ENCODE results near the gene SH3BGRL3. TPM values are rescaled to one million over a fixed set of nuclear protein-coding genes. Genes with fewer than 3 reads are reported as not detected.

The SH3BGRL3 gene
- total and polyA plus RNA-seq, 7 donors = 32.9 to 575 (median 41.5) TPM

DNA sequence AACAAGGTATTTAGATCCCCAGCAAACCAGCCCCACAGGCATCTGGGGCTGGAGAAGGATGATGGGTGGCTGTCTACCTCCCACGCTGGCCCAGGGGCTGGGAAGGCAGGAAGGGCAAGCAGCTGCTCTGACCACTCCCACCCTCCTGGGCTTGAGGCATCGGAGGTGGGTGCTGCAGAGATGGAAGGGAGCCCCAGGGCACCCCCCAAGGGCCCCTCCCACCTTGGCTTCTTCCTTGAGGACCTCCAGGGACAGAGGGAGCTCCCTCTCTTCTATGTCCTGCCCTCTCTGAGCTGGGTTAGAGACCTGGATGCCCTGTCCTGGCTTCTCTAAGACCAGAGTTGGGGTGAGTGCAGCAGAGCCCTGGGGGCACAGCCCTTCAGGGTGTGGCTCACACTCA is 41.0 kb downstream of the SH3BGRL3 start:
- TF ChIP-seq POLR2A (IDR thresholded peaks at IDR 0.05) (no peak), POLR2AphosphoS5 (IDR thresholded peaks at IDR 0.05) (no peak), CTCF (IDR thresholded peaks at IDR 0.05) (no peak), EP300 (IDR thresholded peaks at IDR 0.05) (no peak)
- WGBS, 2 donors = 56 to 60% methylated on average over 2 of the region's 2 CpGs
- H3K36me3 ChIP-seq = no peaks in the 10 kb centered on the region
- no peak overlapping the region for H3K4me3 ChIP-seq
- H3K9me3 ChIP-seq = no peaks in the 10 kb centered on the region
- H3K27me3 ChIP-seq = no peaks in the 10 kb centered on the region
- H3K27ac ChIP-seq = no peak overlapping the region
- DNase-seq = no peak
- peaks cover 0 to 6% (median 5%) of the 10 kb centered on the region in 4 donors for H3K4me1 ChIP-seq
- intact Hi-C loops (cut with DNase I) = loop anchor here (1.0 to 10.0 kb wide), 3 partner anchors 46 to 214 kb away; partner anchors contain the start of genes C1orf232 and ZNF593

DNA sequence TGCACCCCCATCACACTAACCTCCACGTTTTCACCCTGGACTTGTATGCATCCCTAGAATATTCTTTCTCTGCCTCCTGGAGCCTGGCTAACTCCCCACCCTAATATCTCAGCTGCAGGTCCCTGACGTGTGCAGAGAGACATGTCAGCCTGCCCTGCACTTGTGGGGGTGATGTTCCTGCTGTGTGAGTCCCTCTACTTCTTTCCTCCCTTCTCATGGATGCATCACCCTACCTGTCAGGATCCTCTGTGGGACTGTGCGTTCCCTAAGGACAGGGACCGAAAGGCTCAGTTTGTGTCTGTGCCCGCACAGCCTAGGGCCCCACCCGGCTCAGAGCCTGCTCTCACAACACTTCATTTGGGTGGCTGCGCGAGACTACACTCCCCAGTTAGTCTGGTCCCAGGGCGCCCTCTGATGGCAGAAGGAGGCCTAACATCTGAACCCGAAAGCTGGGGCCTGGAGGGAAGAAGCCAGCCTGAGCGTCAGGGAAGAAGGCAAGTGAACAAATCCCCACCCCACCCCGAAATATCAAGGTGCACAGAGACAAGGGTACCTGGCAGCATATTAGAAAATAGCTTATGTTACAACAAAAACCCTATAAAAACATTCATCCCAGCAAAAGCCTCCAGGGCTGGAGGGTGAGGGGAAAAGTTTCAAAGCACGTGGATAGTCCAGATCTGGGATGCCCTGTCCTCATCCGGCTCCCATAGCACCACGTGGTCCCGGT is 41.6 kb downstream of the SH3BGRL3 start:
- Histone ChIP-seq H3K27ac (no peak overlapping the region), H3K4me1 (peaks cover 0 to 6% (median 5%) of the 10 kb centered on the region in 4 donors), H3K27me3 (no peaks in the 10 kb centered on the region), H3K9me3 (no peaks in the 10 kb centered on the region), H3K36me3 (no peaks in the 10 kb centered on the region), H3K4me3 (no peak overlapping the region)
- intact Hi-C loops (cut with DNase I) = loop anchor here (1.0 to 10.0 kb wide), 3 partner anchors 46 to 214 kb away; partner anchors contain the start of genes C1orf232 and ZNF593
- peak; percentile 96 for DNase-seq
- WGBS, 2 donors = 11 to 15% methylated on average over 16 of the region's 16 CpGs
- TF ChIP-seq CTCF (IDR thresholded peaks at IDR 0.05) (peak; percentile 83 to 93 (median 86)), POLR2A (IDR thresholded peaks at IDR 0.05) (no peak)

DNA sequence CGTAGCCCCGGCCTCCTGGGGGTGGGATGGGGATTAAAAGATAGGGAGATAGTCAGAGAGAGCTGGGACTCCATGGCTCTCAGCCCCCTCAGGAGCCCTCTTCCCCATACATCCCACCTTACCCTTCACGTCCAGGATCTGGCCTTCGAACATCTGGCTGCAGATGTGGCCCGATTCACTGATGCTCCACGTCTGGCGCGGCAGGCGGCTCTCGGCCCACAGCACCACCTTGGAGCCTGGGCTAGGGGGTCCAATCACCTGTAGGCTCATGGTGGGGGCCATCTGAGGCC is 42.1 kb downstream of the SH3BGRL3 start:
- no peaks in the 10 kb centered on the region for H3K27me3 ChIP-seq
- TF ChIP-seq CTCF (IDR thresholded peaks at IDR 0.05) (no peak), POLR2AphosphoS5 (IDR thresholded peaks at IDR 0.05) (no peak), EP300 (IDR thresholded peaks at IDR 0.05) (no peak), POLR2A (IDR thresholded peaks at IDR 0.05) (no peak)
- H3K4me1 ChIP-seq = peaks cover 0 to 6% (median 5%) of the 10 kb centered on the region in 4 donors
- no peak for DNase-seq
- H3K27ac ChIP-seq = no peak overlapping the region
- H3K9me3 ChIP-seq = no peaks in the 10 kb centered on the region
- H3K36me3 ChIP-seq = no peaks in the 10 kb centered on the region
- H3K4me3 ChIP-seq = no peak overlapping the region
- intact Hi-C loops (cut with DNase I) = loop anchor here (5.0 to 10.0 kb wide), 2 partner anchors 157 to 215 kb away; partner anchors contain the start of genes C1orf232 and ZNF593
- 72 to 80% methylated on average over 10 of the region's 10 CpGs for WGBS, 2 donors

DNA sequence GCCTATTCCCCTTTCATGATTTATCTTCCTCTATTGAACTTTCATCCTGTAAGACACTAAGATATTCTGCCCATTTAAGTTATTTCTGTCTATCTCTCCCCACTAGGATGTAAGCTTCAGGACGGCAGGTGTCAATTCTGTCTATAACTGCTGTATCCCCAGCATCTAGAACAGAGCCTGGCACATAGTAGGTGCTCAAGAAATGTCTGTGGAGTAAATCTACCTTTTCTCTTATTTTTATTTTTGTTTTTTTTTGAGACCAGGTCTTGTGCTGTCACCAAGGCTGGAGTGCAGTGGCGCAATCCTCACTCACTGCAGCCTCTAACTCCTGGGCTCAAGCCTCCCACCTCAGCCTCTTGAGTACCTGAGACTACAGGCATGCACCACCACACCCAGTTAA is 43.5 kb downstream of the SH3BGRL3 start:
- peaks cover 0 to 6% (median 5%) of the 10 kb centered on the region in 4 donors for H3K4me1 ChIP-seq
- no peaks in the 10 kb centered on the region for H3K9me3 ChIP-seq
- DNase-seq = no peak
- WGBS, 2 donors = 94 to 96% methylated on average over 2 of the region's 2 CpGs
- no peaks in the 10 kb centered on the region for H3K36me3 ChIP-seq
- intact Hi-C loops (cut with DNase I) = loop anchor here (5.0 to 10.0 kb wide), 2 partner anchors 159 to 216 kb away; partner anchors contain the start of genes C1orf232 and ZNF593
- no peak for TF ChIP-seq EP300 (IDR thresholded peaks at IDR 0.05)
- no peak for TF ChIP-seq POLR2AphosphoS5 (IDR thresholded peaks at IDR 0.05)
- TF ChIP-seq CTCF (IDR thresholded peaks at IDR 0.05) = no peak
- no peak for TF ChIP-seq POLR2A (IDR thresholded peaks at IDR 0.05)
- no peak overlapping the region for H3K27ac ChIP-seq
- peaks cover 0 to 4% (median 0%) of the 10 kb centered on the region in 3 donors for H3K27me3 ChIP-seq
- H3K4me3 ChIP-seq = no peak overlapping the region
